Activated T-helper 9 cell treated with anti-CD3 and anti-CD28 coated beads, Interleukin-2, amount 50 U/mL, for 16 hours (primary cell): Measurements from ENCODE around the gene TEX26.

Experiments used
- DNase-seq: peaks from one replicate; pipeline ENCODE4 v3.0.0-alpha.2; 2020; ENCODE audit warnings: low read depth

TEX26 gene

DNA sequence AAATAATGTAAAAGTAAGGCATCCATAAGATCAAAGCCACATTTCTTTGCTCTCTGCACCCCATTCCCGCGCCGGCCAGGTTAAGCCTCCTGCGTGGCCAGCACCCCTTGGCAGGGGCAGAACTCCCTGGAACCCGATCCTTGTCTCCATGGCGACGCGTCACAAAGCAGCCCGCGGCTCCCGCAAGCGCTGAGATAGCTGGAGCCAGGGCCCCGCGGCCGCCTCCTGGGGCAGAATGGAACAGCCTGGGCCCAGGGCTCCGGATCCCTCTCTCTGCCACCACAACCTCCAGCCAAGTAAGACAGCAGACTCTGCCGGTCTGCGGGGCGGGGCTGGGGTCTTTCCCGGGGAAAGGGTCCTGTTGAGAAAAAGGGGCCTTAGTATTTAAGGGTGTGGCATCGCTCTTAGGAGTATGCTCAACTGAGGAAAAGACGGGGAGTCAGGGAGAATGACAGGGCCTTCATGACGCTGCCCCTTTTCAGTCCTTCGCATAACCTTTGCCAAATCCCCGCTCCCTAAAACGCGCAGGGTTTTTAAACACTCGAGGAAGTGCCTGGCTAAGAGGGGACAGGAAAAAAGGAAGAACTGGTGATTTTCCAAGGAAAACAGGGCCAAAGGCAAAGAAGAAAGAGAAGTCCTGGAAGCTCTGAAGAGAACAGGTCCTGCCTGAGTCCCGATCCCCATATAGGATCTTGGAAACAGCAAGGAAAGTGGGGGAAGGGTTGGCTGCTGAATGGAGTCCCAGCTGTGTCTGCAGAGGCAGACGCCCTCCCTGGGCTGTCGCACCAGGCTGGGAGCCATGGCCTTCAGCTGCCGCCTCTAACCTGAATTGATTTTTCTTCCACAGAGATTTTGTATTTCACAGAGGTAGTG is at the start of gene TEX26:
Gene TEX26 (plus strand): TSS at position 176 of the 873 bp plus-strand sequence. CDS start 60 bp downstream, at position 236.
- no peak for DNase-seq

DNA sequence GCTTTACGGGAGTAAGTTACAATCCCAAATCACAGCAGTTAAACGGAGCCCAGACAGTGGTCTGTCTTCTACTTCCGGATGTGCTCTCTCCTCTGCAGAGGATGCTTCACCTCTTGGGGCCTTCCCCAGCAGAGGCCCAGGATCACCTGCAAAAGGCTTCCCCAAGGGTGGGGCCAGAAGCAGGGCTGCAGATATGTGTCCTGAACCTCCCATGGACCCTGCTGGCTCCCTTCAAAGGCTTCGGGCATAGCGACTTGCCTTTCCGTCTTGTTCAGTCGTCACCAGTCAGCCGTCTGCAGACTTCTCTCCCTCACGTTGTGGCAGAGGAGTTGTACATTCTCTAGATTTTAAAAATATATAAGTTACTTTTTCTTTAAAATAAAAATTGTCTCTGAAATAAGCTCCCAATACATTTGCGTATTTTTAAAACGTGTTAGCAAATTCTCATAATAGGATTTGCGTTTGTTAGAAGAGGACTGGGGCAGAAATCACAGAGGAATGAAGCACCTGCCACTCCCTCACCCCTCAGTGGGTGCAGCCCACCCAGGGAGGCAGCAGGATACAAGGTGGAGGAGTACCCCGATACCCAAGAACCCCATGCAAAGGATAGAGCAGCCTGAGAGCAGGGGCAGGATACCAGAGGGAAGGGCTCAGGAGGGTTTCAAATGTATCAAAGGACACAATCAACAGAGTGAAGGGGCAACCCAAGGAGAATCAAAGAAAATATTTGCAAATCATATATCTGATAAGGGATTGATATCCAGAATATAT is 49.3 kb upstream of the TEX26 start:
- no peak for DNase-seq

- DNase-seq, result no peak
These were observed 47.9 kb upstream of the TEX26 start for GRCh38 chr13:30884543-30884942.

DNA sequence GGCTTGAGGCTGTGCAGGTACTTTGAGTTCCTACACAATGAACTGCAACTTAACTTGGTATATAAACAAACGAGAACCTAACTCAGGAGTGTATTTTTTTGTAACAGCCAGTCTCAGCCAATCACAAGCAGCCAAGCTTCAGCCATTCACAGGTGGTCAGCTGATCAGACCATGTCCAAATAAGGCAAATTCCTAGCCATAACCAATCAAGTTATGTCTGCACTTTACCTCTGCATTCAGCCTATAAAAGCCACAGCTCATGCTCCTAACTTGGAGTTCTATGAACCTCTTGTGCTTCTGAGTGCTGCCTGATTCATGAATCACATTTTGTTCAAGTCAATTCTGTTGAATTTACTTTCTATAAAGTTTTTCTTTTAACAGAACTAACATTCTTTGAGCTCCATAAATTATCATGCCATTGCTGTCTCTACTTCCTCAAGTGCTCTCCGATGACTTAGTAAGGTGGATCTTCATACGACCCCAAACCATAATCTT is 43.2 kb upstream of the TEX26 start:
- DNase-seq, result no peak

- no peak for DNase-seq
These were observed 39.5 kb upstream of the TEX26 start for GRCh38 chr13:30892966-30893365.

- no peak for DNase-seq
These were observed 36.7 kb upstream of the TEX26 start for GRCh38 chr13:30895773-30896172.

DNA sequence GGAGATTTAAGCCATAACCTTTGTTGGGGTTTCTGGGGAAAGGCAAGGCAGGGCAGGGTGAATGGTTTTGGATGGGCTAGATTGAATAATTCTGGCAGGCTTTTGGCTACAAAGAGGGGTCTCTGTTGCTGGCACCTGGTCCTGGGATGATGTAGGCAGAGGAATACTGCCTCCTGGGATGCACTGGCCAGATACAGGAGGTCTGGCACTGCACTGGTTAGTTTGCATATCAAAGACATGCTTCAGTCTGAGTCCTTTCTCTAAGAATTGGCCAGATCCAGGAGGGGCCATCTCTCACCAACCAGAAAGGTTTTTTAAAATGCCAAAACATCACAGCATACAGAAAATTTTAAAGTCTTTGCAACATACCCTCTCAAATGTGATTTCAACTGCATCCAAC is 34.4 kb upstream of the TEX26 start:
- no peak for DNase-seq

GRCh38 chr13:30898678-30899241 is 33.7 kb upstream of the TEX26 start:
- DNase-seq, result no peak

DNA sequence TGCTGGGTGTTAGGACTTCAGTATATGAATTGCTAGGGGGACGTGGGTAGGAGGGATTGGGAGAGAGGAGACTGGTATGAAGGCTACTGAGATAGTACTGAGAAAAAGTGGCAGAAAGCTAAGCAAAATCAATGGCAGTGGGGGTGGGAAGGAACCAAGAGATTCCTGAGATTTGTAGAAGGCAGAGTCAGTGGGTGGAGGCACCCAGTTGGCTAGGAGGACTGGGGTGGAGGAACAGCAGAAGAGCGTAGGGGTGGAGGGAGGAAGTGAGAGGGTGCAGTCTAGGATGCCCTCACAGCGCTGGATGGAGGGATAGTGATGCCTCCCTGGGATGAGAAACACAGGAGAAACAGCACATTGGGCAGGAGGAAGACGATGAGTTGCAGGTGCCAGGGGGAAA is 32.0 kb upstream of the TEX26 start:
- no peak for DNase-seq

DNA sequence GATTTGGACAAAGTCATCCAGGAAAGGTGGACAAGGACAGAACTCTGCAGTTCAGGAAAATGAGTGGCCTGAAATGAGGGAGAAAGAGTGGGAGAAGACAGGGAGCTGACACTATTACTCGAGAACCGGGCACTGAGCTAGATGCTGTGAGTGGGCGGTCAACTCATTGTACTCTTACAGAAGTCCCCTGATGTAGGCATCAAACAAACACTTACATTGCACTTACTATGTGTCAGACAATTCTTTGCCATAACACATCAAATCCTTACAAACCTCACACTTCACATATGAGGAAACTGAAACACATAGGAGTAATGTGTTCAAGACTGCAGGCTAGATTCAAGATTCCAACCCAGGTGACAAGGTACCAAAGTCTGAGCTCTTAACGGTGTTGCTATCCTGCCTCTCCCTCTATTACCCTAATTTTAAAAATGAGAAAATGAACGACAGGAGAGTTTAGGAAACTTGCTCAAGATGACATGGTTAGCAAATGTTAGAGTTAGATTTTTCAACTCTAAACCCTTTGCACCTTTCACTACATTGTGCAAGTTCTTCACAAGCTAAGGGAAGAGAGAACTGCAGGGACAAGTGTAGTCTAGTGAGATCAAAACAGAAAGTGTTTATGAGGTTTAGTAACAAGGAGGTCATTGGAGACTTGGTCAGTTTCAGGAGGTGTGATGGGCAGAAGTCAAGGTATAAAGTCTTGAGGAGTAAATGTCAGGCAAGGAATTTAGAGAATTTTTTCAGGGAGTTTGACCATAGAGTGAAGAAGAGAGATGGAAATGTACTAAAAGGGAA is 31.3 kb upstream of the TEX26 start:
- DNase-seq, result no peak

- no peak for DNase-seq
These were observed 28.4 kb upstream of the TEX26 start for GRCh38 chr13:30904043-30904442.

GRCh38 chr13:30905932-30906383 is 26.5 kb upstream of the TEX26 start, which contains the start of gene MEDAG:
Gene MEDAG (plus strand): TSS chr13:30906271. CDS start chr13:30906516, 245 bp downstream.
- no peak for DNase-seq

GRCh38 chr13:30906411-30907051 is 25.9 kb upstream of the TEX26 start:
- DNase-seq, result no peak

- no peak for DNase-seq
These were observed 25.2 kb upstream of the TEX26 start for GRCh38 chr13:30907121-30907861.

GRCh38 chr13:30908416-30908980 is 24.0 kb upstream of the TEX26 start:
- DNase-seq, result no peak

DNA sequence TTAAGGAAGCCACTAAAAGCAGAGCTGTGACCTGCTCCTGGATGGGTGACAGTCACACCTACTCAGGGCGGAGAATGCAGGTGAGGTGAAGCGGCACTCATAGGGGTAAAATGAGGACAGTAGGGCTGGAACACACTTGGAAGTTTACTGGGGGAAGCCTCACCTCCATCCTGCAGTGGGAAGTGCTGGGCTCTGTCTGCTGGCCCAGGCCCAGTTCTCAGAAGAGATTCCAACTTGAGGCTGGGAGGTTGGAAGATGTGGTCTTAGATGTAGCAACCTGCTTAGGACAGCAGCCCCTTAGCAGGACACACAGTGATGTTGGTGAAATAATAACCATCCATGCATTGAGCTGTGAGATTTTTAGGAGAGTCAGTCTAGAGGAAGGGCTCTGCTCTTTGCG is 21.8 kb upstream of the TEX26 start:
- no peak for DNase-seq

DNA sequence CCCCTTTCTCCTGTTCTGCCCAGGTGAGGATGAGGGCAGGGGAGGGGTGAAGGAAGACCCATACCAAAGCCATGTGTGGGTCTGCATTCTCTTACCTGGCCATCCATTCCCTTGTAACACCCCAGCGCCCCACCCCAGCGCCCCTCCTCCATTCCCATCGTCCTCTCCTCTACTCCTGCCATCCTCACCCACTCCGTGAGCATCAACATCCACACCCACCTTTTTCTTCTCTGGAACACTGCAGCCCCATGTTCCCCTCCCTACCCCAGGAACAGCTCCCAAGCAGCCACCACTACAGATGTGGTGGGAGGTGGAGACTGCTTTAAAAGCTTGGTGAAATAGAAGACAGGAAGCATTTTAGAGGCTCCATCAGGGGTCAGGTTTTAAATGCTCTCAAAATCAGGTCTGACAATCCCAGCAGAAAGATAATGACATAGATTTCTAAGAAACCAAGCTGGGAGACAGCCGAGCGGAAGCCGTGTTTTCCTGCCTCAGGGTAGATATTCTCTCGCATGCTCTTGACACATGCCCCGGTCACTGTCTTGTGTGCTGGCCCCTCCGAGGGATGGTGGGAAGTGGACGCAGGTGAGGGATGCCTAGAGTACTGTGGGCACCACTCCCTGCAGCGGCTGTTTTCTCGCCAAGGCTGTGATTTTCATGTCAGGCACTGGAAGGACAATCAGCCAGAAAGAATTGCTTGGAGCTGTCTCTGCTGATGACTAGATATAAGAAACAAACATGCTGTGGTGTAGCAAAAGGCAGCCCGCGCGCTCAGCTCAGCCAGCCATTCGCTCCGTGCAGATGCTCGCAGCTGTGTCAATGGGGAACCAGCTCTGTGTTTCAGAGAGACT is 16.5 kb upstream of the TEX26 start:
- no peak for DNase-seq

DNA sequence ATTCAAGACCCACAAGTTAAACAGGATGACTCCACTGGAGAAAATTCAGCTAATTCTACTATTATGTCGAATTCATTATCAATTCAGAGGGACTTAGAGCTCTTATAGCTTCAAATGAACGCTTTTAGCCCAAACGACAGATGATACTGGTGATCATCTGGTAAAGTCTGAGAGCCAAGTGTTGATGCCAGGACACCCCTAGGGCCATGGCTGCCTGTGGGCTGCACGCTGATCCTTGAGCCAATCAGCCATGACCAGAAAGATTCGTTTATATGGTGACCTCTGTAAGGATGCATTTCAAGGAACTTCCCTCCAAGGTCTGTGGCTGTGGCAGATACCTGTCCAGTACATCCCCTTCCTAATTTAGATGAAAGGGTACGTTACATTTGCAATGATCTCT is 15.5 kb upstream of the TEX26 start:
- DNase-seq, result no peak
